ACHN (cell line): Measurements from ENCODE around the gene ARHGAP26.

ENCODE experiments used
- DNase-seq: peaks from one replicate; pipeline ENCODE4 v3.0.0-alpha.2; 2015
- in situ Hi-C: cut with HindIII; loops from 2 replicates; pipeline ENCODE4 v1.10.0; 2017; ENCODE audit warnings: low sequenced_read_pairs, low pct_ligation_motif_present, low pct_unique_long_range_greater_than_20kb

Gene ARHGAP26

DNA sequence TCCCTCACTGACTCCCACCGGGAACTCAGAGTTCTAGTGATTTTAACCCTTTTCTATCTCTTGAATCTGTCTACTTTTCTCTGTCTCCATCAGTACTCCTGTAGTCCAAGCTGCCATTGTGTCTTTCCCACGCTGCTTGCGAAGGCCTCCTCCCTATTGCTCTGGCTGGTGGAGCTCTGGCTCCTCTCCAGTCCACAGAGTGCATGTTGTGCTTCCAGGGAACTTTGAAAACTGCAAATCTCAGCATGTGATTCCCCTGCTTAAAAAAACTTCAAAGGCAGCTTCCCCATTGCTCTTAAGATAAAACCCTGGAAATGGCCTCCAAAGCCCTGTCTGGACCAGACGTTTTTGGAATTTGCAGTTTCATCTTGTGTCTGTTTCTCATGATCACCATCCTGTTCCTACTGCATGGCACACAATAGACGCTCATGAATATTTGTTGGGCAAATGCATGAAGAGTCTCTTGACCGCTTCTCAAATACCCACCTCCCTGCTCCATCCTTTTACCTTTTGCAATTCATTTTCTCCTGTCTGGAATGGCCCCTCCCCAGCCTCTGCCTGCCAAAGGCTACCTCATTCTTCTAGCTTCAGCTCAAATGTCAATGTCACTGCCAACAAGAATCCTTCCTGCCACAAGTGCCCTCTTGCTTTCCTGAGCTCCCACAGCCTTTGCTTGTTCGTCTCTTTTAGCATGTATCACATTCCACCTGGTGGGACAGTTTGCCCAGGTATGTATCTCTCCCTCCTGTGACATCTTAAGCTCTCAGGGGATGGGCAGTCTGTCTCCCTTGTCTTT, 293.2 kb downstream of the ARHGAP26 start:
- in situ Hi-C loops = no loop called here
- no peak for DNase-seq

DNA sequence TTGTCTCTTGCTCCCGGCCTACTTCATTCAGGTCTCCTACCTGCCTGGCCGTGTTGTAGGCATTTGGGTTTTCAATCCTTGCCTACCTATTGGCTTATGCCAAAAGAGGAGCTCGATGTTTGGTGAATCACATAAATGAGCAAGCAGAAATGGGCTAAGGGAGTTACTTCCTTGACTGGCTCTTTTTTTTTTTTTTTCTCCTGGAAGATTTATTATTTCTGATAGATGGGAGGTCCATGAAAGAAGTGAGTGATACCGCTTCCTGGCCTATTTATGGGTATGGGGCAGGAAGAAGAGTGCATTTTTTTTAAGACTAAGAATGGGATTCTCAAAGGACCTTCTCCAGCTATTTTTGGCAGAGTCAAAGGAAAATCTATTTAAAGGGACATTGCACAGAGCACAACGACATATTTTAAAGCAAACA, 294.1 kb downstream of the ARHGAP26 start:
- in situ Hi-C loops = no loop called here
- no peak for DNase-seq

DNA sequence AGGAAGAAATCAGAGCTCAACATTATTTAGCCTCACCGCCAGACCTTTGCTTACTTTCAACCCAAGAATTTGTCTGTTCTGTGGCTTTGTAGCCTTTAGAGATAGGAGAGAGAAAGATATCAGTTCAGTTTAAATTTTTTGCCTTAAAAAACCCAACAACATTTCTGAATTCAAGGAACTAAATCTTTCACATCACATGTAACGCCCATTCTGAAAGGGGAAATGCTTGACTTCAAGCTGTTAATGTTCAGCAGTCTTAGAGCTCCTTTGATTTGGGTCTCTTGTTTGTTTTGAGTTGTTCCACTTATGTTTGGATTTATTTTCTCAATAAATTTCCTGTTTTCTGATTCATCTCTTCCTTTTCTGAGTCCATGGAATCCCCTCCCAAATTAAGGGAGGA, 294.5 kb downstream of the ARHGAP26 start:
- no peak for DNase-seq
- in situ Hi-C loops = no loop called here

DNA sequence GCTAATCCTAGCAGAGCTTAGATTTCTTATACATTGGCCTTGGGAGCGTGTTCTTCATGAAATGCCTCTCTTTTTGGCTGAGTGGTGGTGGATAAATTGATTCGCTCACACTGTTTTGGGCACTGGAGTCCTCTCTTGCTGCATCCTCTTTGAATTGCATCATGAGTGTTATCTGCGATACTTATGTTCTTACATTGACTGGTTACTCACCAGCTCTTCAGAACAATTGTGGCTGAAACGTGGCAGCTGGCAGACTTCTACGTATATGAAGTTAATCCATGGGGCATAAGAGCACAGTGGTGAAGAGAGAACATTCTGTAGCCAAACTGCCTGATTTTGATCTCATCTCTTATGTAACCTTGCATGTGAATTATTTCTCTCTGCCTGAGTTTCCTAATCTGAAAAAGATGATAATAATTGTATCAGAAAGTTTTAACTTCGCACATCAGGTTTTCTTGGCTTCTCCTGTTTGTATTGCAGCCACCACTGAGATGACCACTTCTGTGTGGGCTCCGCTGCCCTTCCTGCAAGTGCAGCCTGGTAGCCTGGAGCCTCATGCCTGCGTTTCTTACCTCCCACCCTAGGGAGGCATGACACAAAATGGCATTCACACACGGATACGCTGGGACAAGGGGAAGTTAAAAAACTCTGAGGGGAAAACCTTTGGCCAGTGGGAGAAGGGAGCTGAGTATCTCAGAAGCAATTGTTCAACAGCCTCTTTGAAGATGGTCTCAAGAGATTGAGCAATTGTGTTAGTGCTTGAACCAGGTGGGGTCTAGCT, 295.2 kb downstream of the ARHGAP26 start:
- in situ Hi-C loops = no loop called here
- DNase-seq = no peak

DNA sequence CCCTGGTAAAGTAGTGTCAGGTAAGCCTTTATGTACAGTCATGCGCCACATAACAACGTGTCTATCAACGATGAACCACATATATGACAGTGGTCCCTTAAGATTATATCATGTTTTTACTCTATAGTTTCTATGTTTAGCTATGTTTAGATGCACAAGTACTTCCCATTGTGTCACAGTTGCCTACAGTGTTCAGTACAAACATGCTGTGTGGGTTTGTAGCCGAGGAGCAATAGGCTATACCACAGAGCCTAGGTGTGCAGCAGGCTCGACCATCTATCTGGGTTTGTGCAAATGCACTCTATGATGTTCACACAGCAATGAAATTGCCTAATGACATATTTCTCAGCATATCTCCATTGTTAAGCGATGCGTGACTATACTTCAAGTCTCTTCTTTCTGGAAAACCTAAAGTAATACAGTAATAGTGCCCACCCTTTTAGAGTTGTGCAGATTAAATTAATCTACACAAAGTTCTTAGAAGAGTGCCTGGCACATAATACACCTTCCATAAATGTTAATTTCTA, 295.9 kb downstream of the ARHGAP26 start:
- in situ Hi-C loops = no loop called here
- DNase-seq = no peak

DNA sequence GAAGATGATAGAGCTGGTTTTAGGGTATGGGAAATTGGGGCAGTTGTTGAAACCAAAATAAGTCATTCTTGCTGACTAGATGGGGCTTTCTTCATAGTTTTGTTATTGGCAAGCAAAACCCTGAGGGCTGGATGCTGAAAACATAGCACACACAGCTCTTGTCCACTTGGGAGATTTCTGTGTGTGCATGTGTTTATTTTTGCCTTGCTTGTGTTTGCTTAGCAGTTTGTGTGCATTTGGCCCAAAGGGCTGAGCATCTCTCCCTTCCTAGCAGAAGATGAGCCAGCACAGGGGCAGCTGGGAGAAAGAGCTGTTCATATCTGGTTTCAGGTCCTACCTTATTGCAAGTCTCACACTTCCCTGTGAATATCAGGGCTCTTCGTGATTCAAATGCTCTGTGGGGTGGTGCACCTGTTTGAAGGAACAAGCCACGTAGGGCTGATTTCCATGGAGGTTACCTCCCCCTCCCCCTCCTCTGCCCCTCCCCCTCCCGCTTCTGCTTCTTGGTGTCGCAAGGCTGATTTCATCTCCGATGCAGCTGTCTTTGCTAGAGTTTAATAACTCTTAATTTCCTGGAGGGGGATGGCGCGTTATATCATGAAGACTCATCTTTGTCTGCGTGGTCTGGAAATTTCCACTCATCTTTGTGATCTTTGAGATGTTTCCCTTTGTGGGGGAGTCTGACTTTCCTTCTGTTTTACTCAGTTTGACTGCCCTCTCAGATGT, 296.5 kb downstream of the ARHGAP26 start:
- DNase-seq = no peak

DNA sequence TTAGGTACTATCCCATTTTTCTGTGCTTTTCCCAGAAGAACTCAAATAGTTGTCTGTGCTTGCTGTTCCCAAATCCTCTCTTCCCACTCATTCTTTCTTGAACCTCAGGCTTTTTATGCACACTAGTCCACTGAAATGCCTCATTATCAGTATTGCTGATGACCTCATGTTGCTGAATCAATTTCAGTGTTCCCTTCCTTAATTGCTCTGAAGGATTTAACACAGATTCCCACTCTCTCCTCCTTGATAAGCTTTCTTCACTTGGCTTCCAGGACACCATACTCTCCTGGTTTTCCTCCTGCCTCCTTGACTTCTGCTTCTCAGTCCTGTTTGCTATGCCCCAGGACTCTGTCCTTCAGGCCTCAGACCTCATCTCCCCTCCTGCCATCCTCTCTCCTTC, 298.5 kb downstream of the ARHGAP26 start:
- in situ Hi-C loops = no loop called here
- no peak for DNase-seq

More for the DNA sequence above, 296.5 kb downstream of the ARHGAP26 start:
- in situ Hi-C loops = no loop called here

DNA sequence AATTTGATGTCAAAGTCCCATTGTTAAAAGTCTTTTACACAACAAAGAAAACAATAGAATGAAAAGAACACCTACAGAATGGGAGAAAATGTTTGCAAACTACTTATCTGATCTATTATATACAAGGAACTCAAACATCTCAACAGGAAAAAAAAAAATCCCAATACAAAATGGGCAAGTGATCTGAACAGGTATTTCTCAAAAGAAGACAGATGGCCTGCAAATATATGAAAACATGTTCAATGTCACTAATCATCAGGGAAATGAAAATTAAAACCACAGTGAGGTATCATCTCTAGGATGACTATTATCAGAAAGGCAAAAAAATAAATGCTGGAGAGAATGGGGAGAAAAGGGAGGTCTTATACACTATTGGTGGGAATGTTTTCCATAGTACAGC, 301.8 kb downstream of the ARHGAP26 start:
- DNase-seq = no peak
- in situ Hi-C loops = no loop called here

DNA sequence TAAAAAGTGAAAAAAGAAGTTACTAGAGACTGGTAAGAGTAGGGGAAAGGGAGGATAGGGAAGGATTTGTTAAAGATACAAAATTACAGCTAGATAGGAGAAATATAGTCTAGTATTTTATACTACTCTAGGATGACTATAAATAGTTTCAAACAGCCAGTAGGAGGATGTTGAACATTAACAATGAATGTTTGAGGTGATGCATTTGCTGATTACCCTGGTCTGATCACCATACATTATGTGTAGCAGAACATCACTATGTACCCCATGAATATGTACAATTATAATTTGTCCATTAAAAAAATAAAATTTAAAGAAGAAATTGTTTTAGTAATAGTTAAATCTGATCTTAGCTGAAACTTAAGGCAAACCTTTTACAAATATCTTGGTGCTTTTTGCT, 302.6 kb downstream of the ARHGAP26 start:
- DNase-seq = no peak
- in situ Hi-C loops = no loop called here

DNA sequence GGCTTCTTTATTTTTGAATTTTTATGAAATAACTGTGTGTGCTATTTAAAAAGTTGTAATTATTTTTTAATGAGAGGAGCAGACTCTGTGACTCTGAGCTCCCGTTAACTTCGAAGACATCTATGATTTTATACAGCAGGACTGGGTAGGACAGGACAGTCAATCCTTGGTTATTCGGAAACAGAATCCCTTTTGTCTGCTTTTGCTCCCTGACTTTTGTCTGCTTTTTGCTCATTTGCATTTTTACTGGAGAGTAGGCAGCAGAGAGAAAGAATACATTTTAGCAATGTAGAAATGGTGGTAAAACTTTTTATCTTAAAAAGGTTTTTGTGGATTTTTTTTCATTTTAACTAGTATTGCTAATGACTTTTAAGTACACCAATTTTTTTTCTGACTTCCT, 303.6 kb downstream of the ARHGAP26 start:
- in situ Hi-C loops = no loop called here
- DNase-seq = no peak

DNA sequence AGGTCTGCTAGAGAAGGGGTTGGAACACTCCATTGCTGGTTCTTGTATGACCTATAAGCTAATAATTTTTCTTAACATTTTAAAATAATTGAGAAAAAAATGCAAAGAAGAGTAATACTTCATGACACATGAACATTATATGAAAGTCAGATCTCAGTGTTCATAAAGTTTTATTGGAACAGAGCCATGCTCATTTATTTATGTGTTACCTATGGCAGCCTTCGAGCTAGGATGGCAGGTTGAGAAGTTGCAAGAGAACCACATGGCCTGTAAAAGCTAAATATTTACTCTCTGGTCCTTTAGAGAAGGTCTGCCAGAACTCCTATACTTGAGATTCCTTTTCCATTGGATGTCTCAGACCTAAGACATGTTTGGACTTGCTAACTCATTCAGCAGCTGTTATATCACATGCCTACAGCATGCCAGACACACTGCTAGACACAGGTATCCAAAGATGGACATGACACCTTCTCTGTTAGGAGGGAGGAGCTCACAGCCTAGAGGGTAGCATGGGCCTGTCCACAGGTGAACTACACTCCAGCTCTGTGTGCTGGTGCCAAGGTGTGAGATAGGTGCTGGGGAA, 304.3 kb downstream of the ARHGAP26 start:
- in situ Hi-C loops = no loop called here
- no peak for DNase-seq

DNA sequence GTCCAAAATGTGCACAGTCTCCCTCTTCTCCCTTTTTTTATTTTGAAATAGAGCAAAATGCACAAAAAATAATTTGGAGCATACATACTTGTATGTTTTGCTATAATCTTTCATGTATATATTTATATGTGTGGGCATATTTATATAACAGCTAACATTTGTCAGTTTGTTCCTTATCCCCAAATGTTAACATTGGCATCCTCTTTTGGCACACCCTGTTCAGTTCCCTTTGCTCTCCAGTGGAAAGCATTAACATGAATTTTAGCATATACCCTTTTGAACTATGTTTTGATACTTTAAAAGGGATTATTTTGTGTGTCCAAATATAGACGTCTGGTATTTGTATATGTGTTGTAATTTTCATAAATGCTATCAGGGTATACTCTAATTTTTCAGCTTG, 306.2 kb downstream of the ARHGAP26 start:
- DNase-seq = no peak
- in situ Hi-C loops = no loop called here

DNA sequence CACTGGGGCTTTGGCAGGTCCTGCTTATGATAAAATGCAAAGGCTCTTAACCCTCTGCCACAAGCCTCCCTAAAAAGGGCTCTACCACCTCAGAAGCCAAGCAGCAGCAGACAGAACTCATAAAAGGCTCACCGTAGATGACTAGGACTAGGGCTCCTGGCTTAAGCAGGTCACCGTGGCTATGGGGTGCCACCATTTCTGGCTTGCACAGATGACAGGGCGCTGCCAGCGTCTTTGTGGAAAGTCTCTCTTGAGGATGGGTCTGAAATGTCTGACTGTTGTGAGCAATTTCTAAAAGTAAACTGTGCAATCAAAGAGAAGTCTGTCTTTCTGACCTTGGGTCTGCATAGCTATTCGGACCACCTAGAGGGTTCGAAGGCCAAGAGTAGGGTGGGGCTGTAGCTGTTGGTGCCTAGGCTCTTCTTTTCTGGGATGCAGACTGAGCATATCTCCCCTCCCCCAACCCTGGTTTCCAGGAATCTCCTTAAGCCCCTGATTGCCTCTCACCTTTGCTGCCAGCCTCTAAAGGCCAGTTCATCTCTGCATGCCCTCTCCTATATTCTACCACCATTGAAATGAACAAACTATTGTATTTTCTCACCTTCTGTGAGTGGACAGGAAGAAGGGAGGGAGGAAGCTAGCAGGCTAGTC, 307.4 kb downstream of the ARHGAP26 start:
- in situ Hi-C loops = no loop called here
- no peak for DNase-seq

DNA sequence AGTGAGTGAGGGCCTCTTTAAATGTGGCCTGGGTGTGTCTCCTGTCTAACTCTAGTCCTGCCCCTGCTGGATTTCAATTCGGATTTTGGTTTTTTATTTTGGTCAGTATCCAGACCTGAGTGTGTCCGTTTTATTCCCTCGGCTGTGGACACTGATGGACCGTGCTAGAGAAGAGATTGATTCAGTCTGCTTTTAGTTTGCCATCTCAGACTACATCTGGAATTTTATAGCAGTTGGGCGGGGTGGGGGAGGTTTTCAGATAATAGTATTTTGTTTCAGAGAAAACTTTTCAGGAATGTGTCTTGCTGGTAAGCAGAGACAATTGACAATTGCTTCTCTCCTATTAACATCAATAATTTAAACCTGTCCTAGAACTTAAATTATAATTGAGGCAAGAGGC, 308.1 kb downstream of the ARHGAP26 start:
- DNase-seq = no peak

DNA sequence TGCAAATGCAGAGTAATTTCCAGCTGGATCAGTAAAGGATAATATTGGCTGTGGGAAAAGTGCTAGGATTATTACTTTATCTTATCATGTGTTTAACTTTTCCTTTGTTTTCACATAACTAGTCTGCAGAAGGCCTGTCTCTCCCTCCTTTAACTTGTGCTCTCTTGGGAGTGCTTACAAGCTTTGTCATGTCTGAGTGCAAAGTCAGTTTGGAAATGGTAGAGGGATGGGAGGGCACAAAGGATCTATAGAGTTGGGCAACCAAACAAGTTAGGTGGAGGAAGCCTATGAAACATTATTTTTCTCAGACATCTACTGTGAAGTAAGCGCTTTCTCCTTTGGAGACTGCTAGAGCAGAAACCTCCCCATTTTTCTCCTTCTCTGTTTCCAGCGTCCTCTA, 308.8 kb downstream of the ARHGAP26 start:
- no peak for DNase-seq
- in situ Hi-C loops = no loop called here

More for the DNA sequence above, 308.1 kb downstream of the ARHGAP26 start:
- in situ Hi-C loops = no loop called here

DNA sequence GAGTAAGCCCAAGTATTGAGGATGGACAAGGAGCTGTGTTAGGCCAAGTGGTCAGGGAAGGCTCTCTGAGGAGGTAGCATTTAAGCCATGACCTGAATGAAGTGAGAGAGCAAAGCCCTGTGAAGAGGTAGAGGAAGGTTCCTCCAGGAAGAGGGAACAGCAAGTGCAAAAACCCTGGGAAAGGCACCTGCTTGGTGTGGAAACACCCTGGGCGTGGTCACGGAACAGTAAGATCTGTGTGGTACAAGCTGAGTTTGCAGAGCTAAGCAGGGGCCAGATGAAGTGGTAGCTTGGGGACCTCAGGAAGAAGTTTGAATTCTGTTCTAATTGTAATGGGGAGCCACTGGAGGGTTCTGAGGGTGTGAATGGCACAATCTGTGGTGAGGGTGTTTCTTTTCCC, 310.2 kb downstream of the ARHGAP26 start:
- DNase-seq = no peak
- in situ Hi-C loops = no loop called here

DNA sequence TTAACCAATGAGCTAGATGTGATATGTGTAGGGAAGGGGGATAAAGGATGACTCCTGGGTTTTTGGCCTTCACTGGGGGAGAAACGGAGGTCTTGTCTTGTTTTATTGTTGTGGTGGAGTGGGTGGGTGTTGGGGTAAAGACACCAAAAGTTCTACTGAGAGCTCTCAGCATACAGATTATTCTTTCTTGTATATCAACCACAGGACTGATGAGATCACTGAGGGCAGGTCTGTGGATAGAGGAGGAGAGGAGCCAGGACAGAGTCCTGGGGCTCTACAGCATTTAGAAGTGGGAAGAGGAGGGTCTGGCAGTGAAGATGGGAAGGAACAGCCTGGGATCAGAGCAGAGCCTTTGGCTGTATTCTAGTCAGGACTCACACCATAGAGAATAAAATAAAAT, 310.8 kb downstream of the ARHGAP26 start:
- in situ Hi-C loops = no loop called here
- DNase-seq = no peak

DNA sequence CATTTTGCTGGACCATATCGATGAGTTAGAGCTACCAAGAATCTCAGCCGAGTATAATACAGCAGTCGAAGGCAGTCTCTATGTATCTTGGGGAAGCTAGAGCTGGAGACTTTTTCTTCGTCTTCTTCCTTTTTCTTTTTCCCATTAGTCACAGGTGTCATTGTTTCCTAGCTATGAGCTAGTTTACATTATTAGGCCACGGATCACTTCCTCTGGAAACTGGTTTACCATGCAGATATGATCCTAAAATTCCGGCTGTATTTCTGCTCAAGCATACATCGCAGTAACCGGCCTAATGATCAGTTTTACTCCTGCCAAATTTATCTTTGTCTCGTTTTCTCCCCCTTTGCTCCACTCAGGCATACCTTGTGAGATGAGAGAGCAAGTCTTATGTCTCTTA, 312.8 kb downstream of the ARHGAP26 start:
- DNase-seq = no peak
- in situ Hi-C loops = no loop called here
